DMS153 treated with DMSO at 0.1 percent for 48 hours (cell line): ENCODE results near the gene STARD13.
"Not testable (repeated sequence)": the region's sequence is repeated elsewhere in the genome, so short reads cannot be mapped to it uniquely, and the experiment has no call there.

Source experiments
- DNase-seq: peaks from one replicate; lab custom pipeline; 2025; ENCODE audit not compliant: unreplicated experiment; lab: John Stamatoyannopoulos, UW

The STARD13 gene

GRCh38 chr13:33257841-33258807 is 27.4 kb downstream of the STARD13 start:
- DNase-seq, result no peak

- DNase-seq, result no peak
Observed at GRCh38 chr13:33256148-33256840, 29.3 kb downstream of the STARD13 start.

- no peak for DNase-seq
Observed at GRCh38 chr13:33252135-33252534, 33.4 kb downstream of the STARD13 start.

GRCh38 chr13:33251131-33251661 is 34.4 kb downstream of the STARD13 start:
- DNase-seq, result no peak

- no peak for DNase-seq
Observed at GRCh38 chr13:33250609-33251008, 34.9 kb downstream of the STARD13 start.

- DNase-seq, result no peak
Observed at GRCh38 chr13:33249894-33250293, 35.7 kb downstream of the STARD13 start.

- no peak for DNase-seq
Observed at GRCh38 chr13:33249066-33249465, 36.5 kb downstream of the STARD13 start.

GRCh38 chr13:33245505-33246158 is 39.9 kb downstream of the STARD13 start:
- no peak for DNase-seq

GRCh38 chr13:33244907-33245287 is 40.7 kb downstream of the STARD13 start:
- DNase-seq, result no peak

- DNase-seq, result no peak
Observed at GRCh38 chr13:33244210-33244906, 41.2 kb downstream of the STARD13 start.

GRCh38 chr13:33242984-33243617 is 42.5 kb downstream of the STARD13 start:
- no peak for DNase-seq

GRCh38 chr13:33242372-33242771 is 43.2 kb downstream of the STARD13 start:
- DNase-seq, result not testable (repeated sequence)

- DNase-seq, result no peak
Observed at GRCh38 chr13:33236021-33236420, 49.5 kb downstream of the STARD13 start.

- no peak for DNase-seq
Observed at GRCh38 chr13:33235564-33235963, 50.0 kb downstream of the STARD13 start.

- no peak for DNase-seq
Observed at GRCh38 chr13:33235078-33235477, 50.5 kb downstream of the STARD13 start.

- no peak for DNase-seq
Observed at GRCh38 chr13:33233547-33233946, 52.0 kb downstream of the STARD13 start.

- no peak for DNase-seq
Observed at GRCh38 chr13:33232883-33233282, 52.7 kb downstream of the STARD13 start.

- DNase-seq, result no peak
Observed at GRCh38 chr13:33231339-33231738, 54.2 kb downstream of the STARD13 start.

- no peak for DNase-seq
Observed at GRCh38 chr13:33230178-33230881, 55.2 kb downstream of the STARD13 start.
